Posterior cingulate gyrus (tissue), 11 donors: ENCODE data around the gene SMCO4.

ENCODE experiments used
- DNase-seq, 10 donors: peaks; one replicate each; pipeline versions ENCODE4 v3.0.0 to v3.0.0-alpha.2; 2020 to 2021; ENCODE audit warnings: mixed read lengths in 3 of 10
- intact Hi-C: fragments of 100-400 bp; cut with DNase I; formaldehyde crosslinking; loops from one replicate; pipeline ENCODE4 v1.15.1; 2023

SMCO4 gene

GRCh38 chr11:93510196-93510873 lies 32.9 kb downstream of the SMCO4 start:
- intact Hi-C loops = no loop called here
- DNase-seq = no peak

DNA sequence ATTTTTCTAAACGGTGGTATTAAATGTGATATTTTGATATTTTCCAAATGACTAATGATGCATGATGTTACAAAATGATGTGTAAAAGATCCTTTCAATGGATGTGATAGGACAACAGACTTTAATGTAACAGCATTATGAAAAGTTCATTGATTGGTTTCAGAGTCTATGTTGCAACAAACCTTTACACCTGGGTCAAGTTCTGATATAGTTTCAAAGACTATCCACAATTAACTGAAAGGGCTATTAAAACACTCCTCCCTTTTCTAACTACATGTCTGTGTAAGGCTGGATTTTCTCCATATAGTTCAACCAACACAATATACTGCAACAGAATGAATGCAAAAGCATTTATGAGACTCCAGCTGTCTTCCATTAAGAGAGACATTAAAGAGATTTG lies 35.7 kb downstream of the SMCO4 start:
- intact Hi-C loops = no loop called here
- no peak for DNase-seq

- intact Hi-C loops = no loop called here
- DNase-seq = no peak
Measured at GRCh38 chr11:93505703-93506102, 37.5 kb downstream of the SMCO4 start.

- intact Hi-C loops = no loop called here
- no peak for DNase-seq
Measured at GRCh38 chr11:93504110-93505095, 38.8 kb downstream of the SMCO4 start.

DNA sequence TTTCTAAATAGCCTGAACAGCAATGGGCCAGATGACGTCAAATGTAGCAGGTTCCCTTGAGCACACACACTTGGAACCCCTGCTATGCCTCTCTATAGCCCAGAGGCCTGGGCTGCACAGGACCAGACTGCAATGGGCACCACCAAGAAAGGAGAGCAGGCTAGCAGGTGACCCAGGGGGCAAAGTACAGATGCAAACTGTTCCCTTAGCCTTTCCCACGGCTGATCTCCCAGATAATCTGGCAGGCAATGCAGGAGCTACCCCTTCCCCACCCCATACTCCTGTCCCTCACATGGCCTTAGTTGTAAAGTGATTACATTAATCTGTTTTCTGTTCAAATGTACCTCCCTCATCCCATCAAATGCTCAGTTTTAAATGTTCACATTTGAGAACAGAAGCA lies 41.3 kb downstream of the SMCO4 start:
- no peak for DNase-seq
- intact Hi-C loops = no loop called here

GRCh38 chr11:93500759-93501158 lies 42.4 kb downstream of the SMCO4 start:
- DNase-seq = no peak
- intact Hi-C loops = no loop called here

- no peak for DNase-seq
- intact Hi-C loops = no loop called here
Measured at GRCh38 chr11:93498641-93499040, 44.5 kb downstream of the SMCO4 start.

DNA sequence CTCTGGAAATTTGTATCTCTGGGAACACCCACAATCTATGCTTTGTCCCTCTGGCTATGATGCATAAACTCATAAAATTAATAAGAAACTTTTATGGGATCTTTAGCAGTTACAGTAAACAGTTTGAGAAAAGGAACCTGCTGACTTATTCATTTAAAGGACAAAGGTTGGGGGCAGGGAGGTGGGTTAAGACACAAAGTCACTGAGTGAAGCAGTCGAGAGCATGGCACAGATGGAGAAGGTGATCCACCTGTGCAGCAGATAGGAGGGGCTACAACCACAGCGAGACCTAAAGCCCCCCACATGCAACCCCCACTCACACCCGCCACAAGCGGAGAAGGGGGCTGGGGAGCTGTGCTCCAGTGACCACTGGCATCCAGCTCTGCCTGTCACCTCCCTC lies 45.0 kb downstream of the SMCO4 start:
- intact Hi-C loops = no loop called here
- DNase-seq = no peak

GRCh38 chr11:93497596-93497995 lies 45.6 kb downstream of the SMCO4 start:
- intact Hi-C loops = no loop called here

GRCh38 chr11:93494357-93494756 lies 48.8 kb downstream of the SMCO4 start:
- DNase-seq = no peak
- intact Hi-C loops = no loop called here

More at GRCh38 chr11:93497596-93497995, 45.6 kb downstream of the SMCO4 start:
- no peak for DNase-seq

DNA sequence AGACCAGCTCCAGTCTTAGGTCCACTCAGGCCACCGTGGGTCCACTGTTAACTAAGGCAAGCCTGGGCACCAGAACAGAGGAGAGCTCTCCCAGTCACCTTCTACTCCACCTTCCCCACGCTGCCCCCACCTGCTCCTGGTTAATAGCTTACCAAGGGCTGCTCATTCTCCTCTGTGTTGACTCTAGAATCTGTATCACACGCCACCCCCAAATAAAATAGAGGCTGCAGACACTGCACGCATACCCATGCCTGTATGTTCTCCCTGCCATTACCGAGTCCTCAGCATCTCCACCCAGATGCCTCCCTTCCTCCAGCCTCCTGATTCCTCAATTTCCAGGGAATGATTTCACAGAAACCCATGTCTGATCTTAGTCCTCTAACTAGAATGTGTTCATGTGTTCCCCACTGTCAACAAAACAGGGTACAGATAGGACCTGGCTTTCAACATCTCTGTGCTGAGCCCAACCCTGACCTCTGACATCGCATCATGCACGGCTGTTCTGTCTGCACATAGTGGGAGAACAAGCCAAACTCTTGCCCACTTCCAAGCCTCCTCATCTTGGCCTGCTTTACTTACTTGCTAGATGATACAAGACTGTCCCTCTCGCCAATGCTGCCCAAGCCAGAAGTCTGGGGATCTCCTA lies 49.8 kb downstream of the SMCO4 start:
- DNase-seq = no peak
- intact Hi-C loops = no loop called here

GRCh38 chr11:93492464-93493251 lies 50.5 kb downstream of the SMCO4 start:
- intact Hi-C loops = no loop called here

GRCh38 chr11:93491973-93492372 lies 51.2 kb downstream of the SMCO4 start:
- DNase-seq = no peak
- intact Hi-C loops = no loop called here

More at GRCh38 chr11:93492464-93493251, 50.5 kb downstream of the SMCO4 start:
- no peak for DNase-seq

- intact Hi-C loops = no loop called here
- DNase-seq = no peak
Measured at GRCh38 chr11:93490996-93491618, 52.1 kb downstream of the SMCO4 start.

DNA sequence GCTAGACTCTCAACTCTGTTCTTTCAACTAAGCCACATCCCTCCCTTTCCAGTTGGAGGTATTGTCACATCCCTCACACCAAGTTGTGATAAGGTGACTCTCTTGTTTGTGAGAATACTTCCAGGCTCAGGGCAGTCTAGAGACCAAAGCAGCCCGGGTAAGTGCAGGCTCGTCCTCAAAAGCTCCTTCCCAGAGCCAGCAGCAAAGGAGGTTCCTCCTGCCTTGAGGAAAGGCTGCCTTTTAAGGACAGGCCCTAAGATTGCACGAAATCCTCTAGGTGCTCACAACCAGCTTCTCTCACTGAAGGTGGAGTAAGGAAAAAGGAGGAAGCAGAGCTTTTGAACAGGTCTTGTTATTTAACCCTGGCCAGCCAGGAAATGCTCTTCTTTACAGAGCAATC lies 53.4 kb downstream of the SMCO4 start:
- DNase-seq = no peak
- intact Hi-C loops = no loop called here

- intact Hi-C loops = no loop called here
- DNase-seq = no peak
Measured at GRCh38 chr11:93487032-93487483, 56.1 kb downstream of the SMCO4 start.

- intact Hi-C loops = no loop called here
- no peak for DNase-seq
Measured at GRCh38 chr11:93485983-93486382, 57.2 kb downstream of the SMCO4 start.

DNA sequence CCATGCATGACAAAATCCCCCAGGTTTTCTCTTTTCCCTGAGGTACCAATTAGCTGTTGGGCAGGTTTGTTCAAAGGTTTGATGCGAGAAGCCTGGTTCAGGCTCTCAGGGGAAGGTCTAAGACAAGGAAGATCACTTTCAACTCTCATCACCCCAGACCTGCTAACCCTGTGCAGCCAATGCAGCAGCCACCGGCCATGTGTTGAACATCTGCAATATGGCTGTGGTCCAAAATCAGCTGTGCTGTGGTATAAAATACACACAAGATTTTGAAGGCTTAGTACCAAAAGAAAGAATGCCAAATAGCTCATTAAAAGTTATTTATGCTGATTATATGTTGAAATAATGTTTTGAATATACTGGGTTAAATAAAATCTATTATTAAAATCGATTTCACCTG lies 58.5 kb downstream of the SMCO4 start:
- intact Hi-C loops = no loop called here
- no peak for DNase-seq

GRCh38 chr11:93482556-93482955 lies 60.6 kb downstream of the SMCO4 start:
- DNase-seq = no peak
- intact Hi-C loops = no loop called here

DNA sequence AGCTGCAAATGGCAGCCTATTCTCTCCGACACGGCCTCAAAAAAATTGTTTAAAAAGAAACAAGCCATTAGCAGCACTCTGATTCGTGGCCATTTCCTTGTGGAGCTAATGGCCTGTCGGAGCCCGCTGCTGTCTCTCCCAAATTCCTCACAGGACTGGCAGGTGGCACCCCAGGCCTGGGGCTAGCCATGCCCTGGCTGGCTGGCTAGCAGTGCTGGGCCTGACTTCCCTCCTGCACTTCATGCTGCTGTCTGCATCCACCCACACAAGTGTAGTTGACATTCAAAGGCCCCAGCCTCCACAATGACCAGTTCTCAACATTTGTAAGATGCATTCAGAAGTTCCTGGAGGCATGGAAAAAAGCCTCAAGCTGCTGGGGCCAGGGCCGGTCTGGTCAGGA lies 61.5 kb downstream of the SMCO4 start:
- peak in 1 of 10 donors; percentile 87 for DNase-seq
- intact Hi-C loops = no loop called here
